Bronchial epithelial cell (primary cell): ENCODE results near the gene TRIP13. TPM values are rescaled to one million over a fixed set of nuclear protein-coding genes. Genes with fewer than 3 reads are reported as not detected.
A peak's percentile ranks its signal among the peaks of the same experiment; 100 is the strongest.
"Not testable (repeated sequence)": the region's sequence is repeated elsewhere in the genome, so short reads cannot be mapped to it uniquely, and the experiment has no call there.

Source experiments
- DNase-seq: peaks from one replicate; pipeline ENCODE4 v3.0.0-alpha.2; 2010; ENCODE audit warnings: low read depth
- FAIRE-seq: peaks from 2 replicates; lab custom pipeline; 2011; peaks lifted over from hg19 to GRCh38; lab: Jason Lieb, UNC
- H3K27me3 ChIP-seq: 2 replicates; pipeline ENCODE4 v1.5.1; 2011; ENCODE audit warnings: low read length; ENCODE audit not compliant: control insufficient read depth, insufficient read depth
- H3K36me3 ChIP-seq: 2 replicates; pipeline ENCODE4 v1.5.1; 2011; ENCODE audit warnings: low read length; ENCODE audit not compliant: control insufficient read depth, insufficient read depth
- H3K4me3 ChIP-seq: 2 replicates; pipeline ENCODE4 v1.5.1; 2011; ENCODE audit warnings: mild to moderate bottlenecking, low read depth, low read length, control low read depth
- CTCF ChIP-seq: IDR thresholded peaks from 2 replicates; pipeline ENCODE4 v1.5.1; 2011; ENCODE audit warnings: mild to moderate bottlenecking, moderate library complexity, low read length, control low read depth, inconsistent platforms; ENCODE audit not compliant: insufficient read depth, severe bottlenecking
- total RNA-seq: library from RNA; depleted of rRNA; stranded (reverse); fragments of >200 nt; gene quantifications from 2 replicates; pipeline ENCODE4 v1.2.1, GENCODE V29; 2014

TRIP13 gene
- total RNA-seq, 1 donor from 2014 or later = 1.8 TPM

- no peak for FAIRE-seq
- H3K27me3 ChIP-seq = peaks cover 5% of the 10 kb centered on the region
Measured at GRCh38 chr5:927172-928015, 34.7 kb downstream of the TRIP13 start.

GRCh38 chr5:929182-929581, 36.5 kb downstream of the TRIP13 start:
- not testable (repeated sequence) for H3K27me3 ChIP-seq, DNase-seq, H3K36me3 ChIP-seq, H3K4me3 ChIP-seq, FAIRE-seq

More at GRCh38 chr5:927172-928015, 34.7 kb downstream of the TRIP13 start:
- no peaks in the 10 kb centered on the region for H3K36me3 ChIP-seq
- no peak for TF ChIP-seq CTCF
- DNase-seq = no peak
- H3K4me3 ChIP-seq = no peak overlapping the region

GRCh38 chr5:929596-929995, 36.9 kb downstream of the TRIP13 start:
- Histone ChIP-seq H3K36me3 (no peaks in the 10 kb centered on the region), H3K27me3 (peaks cover 5% of the 10 kb centered on the region), H3K4me3 (no peak overlapping the region)
- DNase-seq (no peak), FAIRE-seq (peak; percentile 62)
- TF ChIP-seq CTCF = no peak

- no peak for TF ChIP-seq CTCF
Measured at GRCh38 chr5:930866-931265, 38.2 kb downstream of the TRIP13 start.

GRCh38 chr5:931570-932145, 39.0 kb downstream of the TRIP13 start:
- no peak for DNase-seq
- H3K36me3 ChIP-seq = no peaks in the 10 kb centered on the region
- FAIRE-seq = no peak
- H3K4me3 ChIP-seq = no peak overlapping the region
- TF ChIP-seq CTCF = no peak
- peaks cover 3% of the 10 kb centered on the region for H3K27me3 ChIP-seq

More at GRCh38 chr5:930866-931265, 38.2 kb downstream of the TRIP13 start:
- Histone ChIP-seq H3K4me3 (no peak overlapping the region), H3K36me3 (no peaks in the 10 kb centered on the region), H3K27me3 (peaks cover 5% of the 10 kb centered on the region)
- FAIRE-seq (no peak), DNase-seq (peak; percentile 8)

GRCh38 chr5:932151-932627, 39.5 kb downstream of the TRIP13 start:
- Histone ChIP-seq H3K27me3 (peaks cover 3% of the 10 kb centered on the region), H3K36me3 (no peaks in the 10 kb centered on the region), H3K4me3 (no peak overlapping the region)
- FAIRE-seq (no peak), DNase-seq (no peak)
- no peak for TF ChIP-seq CTCF
